H1 (cell line): ENCODE data around the gene SLC2A3. TPM values are rescaled to one million over a fixed set of nuclear protein-coding genes. Genes with fewer than 3 reads are reported as not detected.
A peak's percentile ranks its signal among the peaks of the same experiment; 100 is the strongest.
"Not testable (repeated sequence)": the region's sequence is repeated elsewhere in the genome, so short reads cannot be mapped to it uniquely, and the experiment has no call there.

Experiments used
- CTCF ChIA-PET: fragments of 300-600 bp; sonication (Branson Sonifier 250); formaldehyde crosslinking; loops from one replicate; lab custom pipeline; 2021; ENCODE audit not compliant: partially characterized antibody; lab: Charles Lee
- POLR2A ChIA-PET: fragments of 300-600 bp; sonication (Branson Sonifier 250); formaldehyde crosslinking; loops from one replicate; lab custom pipeline; 2021; ENCODE audit warnings: inconsistent platforms; ENCODE audit not compliant: partially characterized antibody; lab: Charles Lee
- DNase-seq, 2 experiments: peaks; one replicate each; pipeline versions ENCODE4 v3.0.0 to v3.0.0-alpha.2; 2010 to 2022; ENCODE audit warnings: low spot score in 2 of 2, low read depth in 1 of 2, mixed read lengths in 1 of 2
- FAIRE-seq: peaks from 2 replicates; lab custom pipeline; 2011; peaks lifted over from hg19 to GRCh38; lab: Jason Lieb, UNC
- H2AFZ ChIP-seq: 2 replicates; pipeline ENCODE4 v1.8.1; 2012; ENCODE audit warnings: low read length, inconsistent platforms
- H2AK5ac ChIP-seq: 2 replicates; pipeline ENCODE4 v1.6.1; 2013; ENCODE audit warnings: low read depth, low read length
- H2BK120ac ChIP-seq: replicated peaks from 2 replicates; pipeline ENCODE3; 2013; ENCODE audit warnings: low read depth, low read length, inconsistent platforms
- H2BK12ac ChIP-seq: 2 replicates; pipeline ENCODE4 v1.6.1; 2013; ENCODE audit warnings: low read depth, low read length
- H2BK15ac ChIP-seq: 2 replicates; pipeline ENCODE4 v1.6.1; 2013; ENCODE audit warnings: low read length
- H2BK20ac ChIP-seq: 2 replicates; pipeline ENCODE4 v1.6.1; 2013; ENCODE audit warnings: low read length
- H2BK5ac ChIP-seq: 2 replicates; pipeline ENCODE4 v1.6.1; 2013; ENCODE audit warnings: low read depth, low read length
- H3K14ac ChIP-seq: 2 replicates; pipeline ENCODE4 v1.6.1; 2013; ENCODE audit warnings: inconsistent platforms; ENCODE audit not compliant: insufficient read length
- H3K18ac ChIP-seq: 2 replicates; pipeline ENCODE4 v1.6.1; 2013; ENCODE audit warnings: low read length; ENCODE audit errors: extremely low read depth
- H3K23ac ChIP-seq: 2 replicates; pipeline ENCODE4 v1.6.1; 2013; ENCODE audit warnings: inconsistent platforms; ENCODE audit not compliant: insufficient read length
- H3K23me2 ChIP-seq: 2 replicates; pipeline ENCODE4 v1.6.1; 2013; ENCODE audit warnings: low read depth, low read length
- H3K27ac ChIP-seq: 2 replicates; pipeline ENCODE4 v1.6.1; 2011; ENCODE audit warnings: low read depth, low read length, inconsistent platforms
- H3K27me3 ChIP-seq, 4 experiments: replicated peaks in 1 of 4; 1 replicate in 1 of 4; 2 replicates in 3 of 4; pipeline versions ENCODE4 v1.6.1 to v1.8.1; 2011 to 2013; ENCODE audit warnings: low read length in 3 of 4, mild to moderate bottlenecking in 3 of 4, inconsistent platforms in 2 of 4, mixed read lengths in 2 of 4, moderate library complexity in 1 of 4; ENCODE audit not compliant: control insufficient read depth in 3 of 4, insufficient read depth in 3 of 4; ENCODE audit errors: extremely low read depth in 1 of 4
- H3K36me3 ChIP-seq, 4 experiments: 2 replicates each; pipeline versions ENCODE4 v1.6.1 to v1.8.1; 2011 to 2013; ENCODE audit warnings: mild to moderate bottlenecking in 4 of 4, low read length in 3 of 4, moderate library complexity in 2 of 4, control low read depth in 1 of 4, inconsistent platforms in 1 of 4; ENCODE audit not compliant: insufficient read depth in 4 of 4, control insufficient read depth in 2 of 4
- H3K4ac ChIP-seq: replicated peaks from 2 replicates; pipeline ENCODE3; 2013; ENCODE audit warnings: low read length, low read depth, mixed read lengths, inconsistent platforms; ENCODE audit not compliant: insufficient read length
- H3K4me1 ChIP-seq, 4 experiments: replicated peaks in 1 of 4; 1 replicate in 1 of 4; 2 replicates in 3 of 4; pipeline versions ENCODE4 v1.6.1 to v1.8.1; 2011 to 2013; ENCODE audit warnings: low read length in 3 of 4, inconsistent platforms in 2 of 4, mixed read lengths in 1 of 4; ENCODE audit not compliant: insufficient read depth in 4 of 4, control insufficient read depth in 3 of 4
- H3K4me2 ChIP-seq, 2 experiments: 2 replicates each; pipeline versions ENCODE4 v1.6.1 to v1.8.1; 2011 to 2013; ENCODE audit warnings: low read depth in 2 of 2, low read length in 2 of 2, control low read depth in 1 of 2, inconsistent platforms in 1 of 2, mild to moderate bottlenecking in 1 of 2; ENCODE audit not compliant: insufficient read depth in 1 of 2
- H3K4me3 ChIP-seq, 4 experiments: fragments of 200-600, 300-600 bp in 1 of 4; sonication (generic), shearing (Covaris generic), sonication (Bioruptor Twin) in 1 of 4; 2 replicates each; pipeline versions ENCODE4 v1.5.1 to v1.8.1; 2011 to 2016; ENCODE audit warnings: low read length in 4 of 4, low read depth in 3 of 4, control low read depth in 2 of 4, inconsistent platforms in 2 of 4, mild to moderate bottlenecking in 2 of 4, mixed read lengths in 1 of 4, moderate library complexity in 1 of 4; ENCODE audit not compliant: insufficient read depth in 2 of 4; ENCODE audit errors: extremely low read depth in 1 of 4
- H3K56ac ChIP-seq: replicated peaks from 2 replicates; pipeline ENCODE3; 2013; ENCODE audit warnings: low read depth, mild to moderate bottlenecking, mixed read lengths, low read length, inconsistent platforms; ENCODE audit not compliant: insufficient read length
- H3K79me1 ChIP-seq: 2 replicates; pipeline ENCODE4 v1.6.1; 2013; ENCODE audit warnings: low read depth, low read length, control low read depth
- H3K79me2 ChIP-seq, 2 experiments: 2 replicates each; pipeline versions ENCODE4 v1.6.1 to v1.8.1; 2012 to 2013; ENCODE audit warnings: low read length in 2 of 2, mild to moderate bottlenecking in 2 of 2, inconsistent platforms in 1 of 2; ENCODE audit not compliant: insufficient read depth in 2 of 2, control insufficient read depth in 1 of 2
- H3K9ac ChIP-seq, 4 experiments: replicated peaks in 1 of 4; 1 replicate in 1 of 4; 2 replicates in 3 of 4; pipeline versions ENCODE4 v1.6.1 to v1.8.1; 2011 to 2013; ENCODE audit warnings: low read depth in 3 of 4, low read length in 3 of 4, control low read depth in 2 of 4, mild to moderate bottlenecking in 2 of 4, moderate library complexity in 2 of 4, inconsistent platforms in 1 of 4; ENCODE audit errors: extremely low read depth in 1 of 4
- H3K9me3 ChIP-seq, 2 experiments: 2 replicates each; pipeline versions ENCODE4 v1.6.1 to v1.8.1; 2012 to 2013; ENCODE audit warnings: mild to moderate bottlenecking in 2 of 2, moderate library complexity in 2 of 2, control low read depth in 1 of 2, inconsistent platforms in 1 of 2, low read depth in 1 of 2, low read length in 1 of 2, mixed read lengths in 1 of 2; ENCODE audit not compliant: insufficient read depth in 2 of 2
- H4K20me1 ChIP-seq, 2 experiments: replicated peaks in 1 of 2; 2 replicates each; pipeline versions ENCODE3 to v1.8.1; 2011 to 2013; ENCODE audit warnings: inconsistent platforms in 2 of 2, low read length in 2 of 2, mild to moderate bottlenecking in 1 of 2; ENCODE audit not compliant: insufficient read depth in 2 of 2, control insufficient read depth in 1 of 2
- H4K5ac ChIP-seq: 2 replicates; pipeline ENCODE4 v1.6.1; 2013; ENCODE audit warnings: low read length, low read depth, mixed read lengths, inconsistent platforms; ENCODE audit not compliant: insufficient read length
- H4K8ac ChIP-seq: 2 replicates; pipeline ENCODE4 v1.8.0; 2013; ENCODE audit warnings: mild to moderate bottlenecking, moderate library complexity, low read length, inconsistent platforms; ENCODE audit not compliant: insufficient read depth; ENCODE audit errors: extremely low read depth
- H4K91ac ChIP-seq: replicated peaks from 2 replicates; pipeline ENCODE3; 2013; ENCODE audit warnings: low read length, mixed read lengths, inconsistent platforms; ENCODE audit not compliant: insufficient read length
- POLR2A ChIP-seq, 2 experiments: IDR thresholded peaks; 1 replicate in 1 of 2; 2 replicates in 1 of 2; pipeline ENCODE4 v1.6.1; 2011; ENCODE audit warnings: low read depth in 2 of 2, low read length in 2 of 2, mild to moderate bottlenecking in 2 of 2; ENCODE audit errors: control extremely low read depth in 1 of 2
- TEAD4 ChIP-seq: IDR thresholded peaks from 2 replicates; pipeline ENCODE4 v1.6.1; 2012; ENCODE audit warnings: low read depth, low read length, inconsistent platforms, mixed read lengths
- WGBS, 2 experiments: shearing (Covaris generic) in 1 of 2; methylation state at CpG; one replicate each; pipeline versions ENCODE4 v1.1.6 to v1.1.7; 2013 to 2015; ENCODE audit warnings: low lambda C conversion rate in 2 of 2, mixed read lengths in 2 of 2, inconsistent platforms in 1 of 2, low coverage in 1 of 2, missing lambda C conversion rate in 1 of 2; ENCODE audit not compliant: insufficient replicate concordance in 2 of 2, insufficient coverage in 1 of 2, insufficient read length in 1 of 2; ENCODE audit errors: extremely low coverage in 1 of 2, missing lambda C conversion rate in 1 of 2; 5-methylcytosine and 5-hydroxymethylcytosine counted together
- polyA plus RNA-seq, 7 experiments: library from polyadenylated mRNA; depleted of rRNA in 3 of 7; stranded (reverse) in 5 of 7; unstranded in 2 of 7; fragments of >200 nt in 5 of 7; fragments of 200-250 nt in 2 of 7; gene quantifications; 1 replicate in 5 of 7; 2 replicates in 1 of 7; 4 replicates in 1 of 7; pipeline versions ENCODE4 v1.2.1 to v1.2.3, GENCODE V29; 2011 to 2013; ENCODE audit warnings: missing spikeins in 2 of 7, mixed read lengths in 2 of 7
- total RNA-seq: library from RNA; stranded (reverse); fragmentation: NEBNext Ultra II Directional; extraction: Animal tissue kit (Norgen Biotek cat#: 25700); gene quantifications from 2 replicates; pipeline ENCODE4 v1.2.1, GENCODE V29; 2021

SLC2A3 gene
- total and polyA plus RNA-seq, 2 of the 8 experiments (the other 6 are each of a cell fraction or from before 2014, with no cell fraction given) = 417 to 688 TPM

DNA sequence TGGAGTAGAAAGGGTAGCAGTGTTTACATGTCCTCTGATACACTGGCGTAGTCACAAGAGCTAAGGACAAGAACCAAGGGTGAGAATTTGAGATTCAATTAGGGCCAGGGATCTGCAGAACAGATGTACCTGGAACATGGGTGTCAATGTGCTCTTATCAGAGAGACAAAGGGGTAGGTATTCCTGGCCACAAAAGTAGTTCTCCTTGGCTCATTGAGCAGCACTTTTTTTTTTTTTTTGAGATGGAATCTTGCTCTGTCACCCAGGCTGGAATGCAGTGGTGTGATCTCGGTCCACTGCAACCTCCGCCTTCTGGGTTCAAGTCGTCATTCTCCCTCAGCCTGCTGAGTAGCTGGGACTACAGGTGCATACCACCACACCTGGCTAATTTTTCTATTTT, 29.7 kb downstream of the SLC2A3 start:
- H3K27me3 ChIP-seq, H2AFZ ChIP-seq, H3K23me2 ChIP-seq, H2BK15ac ChIP-seq, H3K79me2 ChIP-seq, H3K36me3 ChIP-seq, H3K9me3 ChIP-seq, H3K23ac ChIP-seq, H4K20me1 ChIP-seq, H4K8ac ChIP-seq, DNase-seq, H3K14ac ChIP-seq, H3K79me1 ChIP-seq, FAIRE-seq: not testable (repeated sequence)
- Histone ChIP-seq H4K5ac (peak overlapping the region; percentile 62), H2BK120ac (peak overlapping the region; percentile 63), H3K4me1 (peaks cover 2 to 12% (median 6%) of the 10 kb centered on the region in 4 experiments; a peak in 5 of 7 replicates), H3K4me2 (peak overlapping the region; percentile 52 to 62), H2BK5ac (peak overlapping the region; percentile 99), H2BK20ac (peak overlapping the region; percentile 100; the same call in 1 of the 2 replicates), H3K4ac (peak overlapping the region; percentile 93), H2AK5ac (peak overlapping the region; percentile 91), H3K18ac (peak overlapping the region; percentile 99), H2BK12ac (peak overlapping the region; percentile 100), H3K9ac (peak overlapping the region in 2 of 4 experiments; percentile 37 to 42; a peak in 2 of 7 replicates), H4K91ac (peak overlapping the region; percentile 93), H3K4me3 (peak overlapping the region in 1 of 4 experiments; percentile 43; a peak in 1 of 8 replicates), H3K27ac (peak overlapping the region; percentile 82), H3K56ac (peak overlapping the region; percentile 32)
- CTCF ChIA-PET = interaction anchor here (0.6 to 5.0 kb wide), 15 partner anchors 12 to 1523 kb away, joined by 3 to 37 read pairs (median 6); no protein-coding TSS in a partner anchor
- TF ChIP-seq TEAD4 (peak; percentile 50), POLR2A (IDR thresholded peaks at IDR 0.05; ENCODE audit: control extremely low read depth in 1 of 2, low read depth in 2 of 2, low read length in 2 of 2) (peak in 1 of 2 experiments; percentile 40; a peak in 1 of 3 replicates)
- WGBS, 2 experiments = 28% methylated on average over 4 of the region's 4 CpGs; no CpG with 5 or more reads in 1 of the 2 experiments
- POLR2A ChIA-PET = interaction anchor here (0.6 to 3.3 kb wide), 19 partner anchors 14 to 227 kb away, joined by 3 to 40 read pairs (median 5); partner anchors contain the start of gene SLC2A3
